Hepatocyte (in vitro differentiated cells): Measurements from ENCODE around the gene PPP1CA. TPM values are rescaled to one million over a fixed set of nuclear protein-coding genes. Genes with fewer than 3 reads are reported as not detected.

Experiments used
- DNase-seq: peaks from one replicate; pipeline ENCODE4 v3.0.0-alpha.2; 2016; ENCODE audit warnings: low spot score
- H2AFZ ChIP-seq: fragments of 200-600 bp; sonication (generic); 2 replicates; pipeline ENCODE4 v1.6.0; 2016; ENCODE audit warnings: antibody characterized with exemption, mild to moderate bottlenecking
- H3K27ac ChIP-seq: fragments of 200-600 bp; sonication (generic); 2 replicates; pipeline ENCODE4 v1.5.1; 2016; ENCODE audit warnings: mild to moderate bottlenecking
- H3K27me3 ChIP-seq: fragments of 200-600 bp; sonication (generic); 2 replicates; pipeline ENCODE4 v1.6.1; 2016
- H3K36me3 ChIP-seq: fragments of 200-600 bp; sonication (generic); replicated peaks from 2 replicates; pipeline ENCODE4 v1.5.1; 2016; ENCODE audit warnings: low read depth; ENCODE audit not compliant: insufficient read depth
- H3K4me1 ChIP-seq: fragments of 200-600 bp; sonication (generic); 2 replicates; pipeline ENCODE4 v1.5.1; 2016; ENCODE audit warnings: mild to moderate bottlenecking, moderate library complexity; ENCODE audit not compliant: insufficient read depth
- H3K4me2 ChIP-seq: fragments of 200-600 bp; sonication (generic); 2 replicates; pipeline ENCODE4 v1.6.0; 2016
- H3K4me3 ChIP-seq: fragments of 200-600 bp; sonication (generic); 2 replicates; pipeline ENCODE4 v1.5.1; 2016; ENCODE audit warnings: mild to moderate bottlenecking
- H3K79me2 ChIP-seq: fragments of 200-600 bp; sonication (generic); 2 replicates; pipeline ENCODE4 v1.6.0; 2017; ENCODE audit warnings: mild to moderate bottlenecking
- H3K9me2 ChIP-seq: fragments of 200-600 bp; sonication (generic); replicated peaks from 2 replicates; pipeline ENCODE4 v1.6.0; 2017; ENCODE audit warnings: mild to moderate bottlenecking; ENCODE audit not compliant: insufficient read depth
- H3K9me3 ChIP-seq: fragments of 200-600 bp; sonication (generic); 2 replicates; pipeline ENCODE4 v1.5.1; 2016; ENCODE audit warnings: low read depth, mild to moderate bottlenecking
- H4K20me1 ChIP-seq: fragments of 200-600 bp; sonication (generic); 2 replicates; pipeline ENCODE4 v1.6.0; 2016; ENCODE audit warnings: mild to moderate bottlenecking; ENCODE audit not compliant: insufficient read depth, poor library complexity, severe bottlenecking
- EZH2 ChIP-seq: fragments of 200-600 bp; sonication (generic); IDR thresholded peaks from 2 replicates; pipeline ENCODE4 v1.6.1; 2016; ENCODE audit warnings: antibody characterized with exemption, mild to moderate bottlenecking, borderline replicate concordance
- EZH2phosphoT487 ChIP-seq: fragments of 200-600 bp; sonication (generic); IDR thresholded peaks from one replicate; pipeline ENCODE4 v1.6.1; 2018; ENCODE audit warnings: antibody characterized with exemption, mild to moderate bottlenecking, low read depth, moderate library complexity; ENCODE audit not compliant: unreplicated experiment, severe bottlenecking
- WGBS: methylation state at CpG from one replicate; pipeline ENCODE4 v1.1.6; 2016; ENCODE audit warnings: low lambda C conversion rate; ENCODE audit errors: missing lambda C conversion rate; 5-methylcytosine and 5-hydroxymethylcytosine counted together
- polyA plus RNA-seq: library from polyadenylated mRNA; unstranded; fragments of >200 nt; fragmentation: Nextera tagmentation; extraction: Ambion mirVana; gene quantifications from 2 replicates; pipeline ENCODE4 v1.2.1, GENCODE V29; 2016
- total RNA-seq: library from RNA; depleted of rRNA; stranded (reverse); fragments of >200 nt; gene quantifications from 2 replicates; pipeline ENCODE4 v1.2.3, GENCODE V29; 2014
- TF ChIP-seq, protein P1 (sequence below): fragments of 200-600 bp; sonication (generic); IDR thresholded peaks from 2 replicates; pipeline ENCODE4 v1.5.1; 2016; ENCODE audit warnings: antibody characterized with exemption, mild to moderate bottlenecking; ENCODE audit not compliant: poor library complexity

The PPP1CA gene
- total and polyA plus RNA-seq, 2 experiments from 2014 or later = 146 to 242 TPM

DNA sequence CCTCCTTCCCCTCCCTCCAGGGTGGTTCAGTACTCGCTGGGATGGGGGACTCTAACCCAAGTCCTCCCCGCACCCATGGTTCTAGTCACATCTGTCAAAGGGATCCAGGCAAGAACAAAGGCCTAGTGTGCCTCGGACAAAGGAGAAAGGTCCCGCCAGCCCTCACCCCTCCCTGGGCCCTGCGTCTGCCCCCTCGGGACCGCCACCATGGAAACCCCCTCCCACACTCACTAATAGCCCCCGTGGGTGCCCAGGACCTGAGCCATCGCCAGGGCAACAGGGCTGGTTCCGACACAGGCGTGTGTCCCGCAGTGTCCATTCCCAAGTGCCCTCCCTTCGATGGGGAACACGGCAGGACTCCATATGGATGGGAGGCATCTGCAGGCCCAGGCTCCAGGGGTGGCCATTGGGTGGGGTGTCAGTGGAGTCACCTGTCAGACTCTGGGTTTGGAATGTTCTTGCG is 8.7 kb upstream of the PPP1CA start:
- H3K4me1 ChIP-seq = peaks cover 6% of the 10 kb centered on the region
- DNase-seq = no peak
- no peaks in the 10 kb centered on the region for H3K79me2 ChIP-seq
- no peak overlapping the region for H3K27ac ChIP-seq
- H3K4me2 ChIP-seq = no peak overlapping the region
- no peaks in the 10 kb centered on the region for H3K9me2 ChIP-seq
- H3K27me3 ChIP-seq = no peaks in the 10 kb centered on the region
- no peak overlapping the region for H3K4me3 ChIP-seq
- TF ChIP-seq, protein P1, sequence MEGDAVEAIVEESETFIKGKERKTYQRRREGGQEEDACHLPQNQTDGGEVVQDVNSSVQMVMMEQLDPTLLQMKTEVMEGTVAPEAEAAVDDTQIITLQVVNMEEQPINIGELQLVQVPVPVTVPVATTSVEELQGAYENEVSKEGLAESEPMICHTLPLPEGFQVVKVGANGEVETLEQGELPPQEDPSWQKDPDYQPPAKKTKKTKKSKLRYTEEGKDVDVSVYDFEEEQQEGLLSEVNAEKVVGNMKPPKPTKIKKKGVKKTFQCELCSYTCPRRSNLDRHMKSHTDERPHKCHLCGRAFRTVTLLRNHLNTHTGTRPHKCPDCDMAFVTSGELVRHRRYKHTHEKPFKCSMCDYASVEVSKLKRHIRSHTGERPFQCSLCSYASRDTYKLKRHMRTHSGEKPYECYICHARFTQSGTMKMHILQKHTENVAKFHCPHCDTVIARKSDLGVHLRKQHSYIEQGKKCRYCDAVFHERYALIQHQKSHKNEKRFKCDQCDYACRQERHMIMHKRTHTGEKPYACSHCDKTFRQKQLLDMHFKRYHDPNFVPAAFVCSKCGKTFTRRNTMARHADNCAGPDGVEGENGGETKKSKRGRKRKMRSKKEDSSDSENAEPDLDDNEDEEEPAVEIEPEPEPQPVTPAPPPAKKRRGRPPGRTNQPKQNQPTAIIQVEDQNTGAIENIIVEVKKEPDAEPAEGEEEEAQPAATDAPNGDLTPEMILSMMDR = no peak
- TF ChIP-seq EZH2phosphoT487 (no peak), EZH2 (no peak)
- no peak overlapping the region for H2AFZ ChIP-seq
- H3K36me3 ChIP-seq = no peaks in the 10 kb centered on the region
- no peaks in the 10 kb centered on the region for H4K20me1 ChIP-seq
- WGBS = 73% methylated on average over 15 of the region's 15 CpGs
- H3K9me3 ChIP-seq = no peaks in the 10 kb centered on the region

DNA sequence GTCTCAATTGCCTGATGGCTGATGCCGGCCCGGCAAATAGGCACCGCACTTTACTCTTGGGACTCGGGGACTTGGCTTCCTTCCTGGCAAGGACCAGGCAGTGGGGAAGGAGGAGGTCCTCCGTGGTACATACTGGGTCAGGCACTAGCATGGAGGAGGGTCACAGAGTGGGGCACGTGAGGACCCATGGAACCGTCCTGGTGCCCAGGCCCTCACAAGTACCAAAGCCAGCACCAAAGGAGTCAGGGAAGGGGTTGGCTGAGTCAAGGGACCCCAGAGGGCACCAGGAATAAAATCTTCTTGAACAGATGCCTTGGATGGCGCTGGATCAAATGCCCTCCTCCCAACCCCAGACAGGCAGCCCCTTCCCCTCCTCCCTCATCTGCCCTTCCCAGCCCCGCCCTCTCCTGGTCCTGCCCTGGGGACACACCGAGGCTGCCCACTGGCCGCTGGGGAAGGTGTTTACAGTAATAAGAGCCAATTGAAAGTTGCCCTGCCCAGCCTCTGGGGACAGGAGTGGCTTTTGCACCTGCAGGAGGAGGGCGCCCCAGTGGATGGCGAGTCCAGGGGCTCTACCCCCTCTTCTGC is 8.2 kb upstream of the PPP1CA start:
- 47% methylated on average over 13 of the region's 13 CpGs for WGBS
- H2AFZ ChIP-seq = no peak overlapping the region
- no peaks in the 10 kb centered on the region for H3K36me3 ChIP-seq
- no peak overlapping the region for H3K4me2 ChIP-seq
- no peaks in the 10 kb centered on the region for H3K27me3 ChIP-seq
- TF ChIP-seq EZH2 (no peak), EZH2phosphoT487 (no peak)
- TF ChIP-seq, protein P1 = no peak
- no peak for DNase-seq
- no peaks in the 10 kb centered on the region for H3K9me2 ChIP-seq
- H4K20me1 ChIP-seq = no peaks in the 10 kb centered on the region
- H3K4me1 ChIP-seq = peaks cover under 1% of the 10 kb centered on the region
- no peak overlapping the region for H3K27ac ChIP-seq
- H3K79me2 ChIP-seq = no peaks in the 10 kb centered on the region
- no peaks in the 10 kb centered on the region for H3K9me3 ChIP-seq
- no peak overlapping the region for H3K4me3 ChIP-seq

DNA sequence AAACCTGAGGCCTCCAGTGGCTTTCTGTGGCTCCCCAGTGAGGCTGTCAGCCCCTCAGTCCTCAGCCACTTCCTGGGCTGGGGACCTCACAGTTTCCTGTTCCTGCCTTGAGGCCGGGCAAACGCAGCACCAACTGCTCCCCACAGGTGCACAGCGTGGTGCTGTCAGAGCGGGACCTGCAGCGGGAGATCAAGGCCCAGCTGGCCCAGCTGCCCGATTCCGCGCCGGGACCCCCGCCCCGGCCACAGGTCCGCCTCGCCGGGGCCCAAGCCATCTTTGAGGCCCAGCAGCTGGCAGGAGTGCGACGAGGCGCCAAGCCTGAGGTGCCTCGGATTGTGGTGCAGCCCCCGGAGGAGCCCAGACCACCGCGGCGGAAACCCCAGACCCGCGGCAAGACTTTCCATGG is 7.6 kb upstream of the PPP1CA start:
- TF ChIP-seq, protein P1 = no peak
- TF ChIP-seq EZH2phosphoT487 = no peak
- no peak for TF ChIP-seq EZH2
- Histone ChIP-seq H3K36me3 (no peaks in the 10 kb centered on the region), H3K4me1 (no peaks in the 10 kb centered on the region), H3K79me2 (no peaks in the 10 kb centered on the region), H2AFZ (no peak overlapping the region), H3K27me3 (no peaks in the 10 kb centered on the region), H4K20me1 (no peaks in the 10 kb centered on the region), H3K4me3 (no peak overlapping the region), H3K9me2 (no peaks in the 10 kb centered on the region), H3K4me2 (no peak overlapping the region), H3K9me3 (no peaks in the 10 kb centered on the region), H3K27ac (no peak overlapping the region)
- DNase-seq = no peak
- 96% methylated on average over 20 of the region's 24 CpGs for WGBS
